ENCODE data around the gene OLFM1.

The OLFM1 gene

DNA sequence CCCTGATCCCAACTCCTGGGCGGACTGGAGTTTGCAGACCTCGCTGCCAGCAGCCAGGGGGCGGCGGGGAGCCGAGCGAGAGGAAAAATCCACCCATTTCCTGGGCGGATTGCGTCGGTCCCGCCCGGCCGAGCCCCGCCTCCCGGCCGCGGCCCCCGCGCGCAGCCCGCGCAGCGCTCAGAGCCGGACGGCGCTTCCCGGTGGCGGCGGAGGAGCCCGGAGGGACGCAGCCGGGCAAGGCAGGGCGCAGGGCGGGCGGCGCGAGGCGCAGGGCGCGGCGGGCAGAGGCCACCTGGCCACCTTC, at the start of gene OLFM1:
OLFM1 (plus strand) TSS at position 180 of the 304 bp plus-strand sequence. CDS start 322 bp downstream, outside the sequence.
- Histone ChIP-seq H3K4me3 (ENCODE audit: low read depth in 1 of 2, low read length in 2 of 2) (peak within 1 kb of the TSS in 1 of 2 donors; percentile 22), H3K27me3 (ENCODE audit: control insufficient read depth in 1 of 2, insufficient read depth in 2 of 2, low read length in 2 of 2) (peaks cover 20% of the 10 kb centered on the region in 2 donors), H3K9me3 (ENCODE audit: control insufficient read depth in 1 of 2, low read length in 2 of 2) (no peaks in the 10 kb centered on the region), H3K9ac (ENCODE audit: low read depth in 1 of 2, low read length in 2 of 2) (no peak within 1 kb of the TSS), H3K27ac (ENCODE audit: low read depth, low read length) (no peak within 1 kb of the TSS), H3K4me1 (ENCODE audit: control insufficient read depth in 1 of 2, insufficient read depth in 2 of 2, low read length in 2 of 2) (peaks cover 0 to 4% of the 10 kb centered on the region in 2 donors), H3K36me3 (ENCODE audit: control insufficient read depth in 1 of 2, insufficient read depth in 2 of 2, low read length in 2 of 2) (no peaks in the 10 kb centered on the region)

DNA sequence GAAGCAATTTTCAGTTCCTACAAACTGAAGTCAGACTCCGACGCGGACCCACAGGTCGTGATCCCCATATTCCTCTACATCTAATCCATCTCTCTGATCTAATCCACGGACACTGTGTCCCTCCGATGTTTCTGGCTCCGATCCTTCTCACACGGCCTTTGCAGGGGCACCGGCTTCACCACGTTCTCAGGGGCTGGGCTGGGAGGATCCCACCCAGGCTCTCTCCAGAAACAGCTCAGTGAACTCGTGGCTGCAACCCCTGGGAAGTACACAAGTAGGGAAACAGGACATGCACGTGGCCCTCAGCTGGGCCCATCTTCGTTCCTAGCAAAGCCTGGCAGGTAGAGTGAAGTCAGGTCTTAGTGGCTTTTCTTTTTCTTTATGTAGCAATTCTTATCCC, 49.1 kb upstream of the OLFM1 start:
- Histone ChIP-seq H3K27ac (ENCODE audit: low read depth, low read length) (no peak overlapping the region), H3K4me1 (ENCODE audit: control insufficient read depth in 1 of 2, insufficient read depth in 2 of 2, low read length in 2 of 2) (no peaks in the 10 kb centered on the region), H3K27me3 (ENCODE audit: control insufficient read depth in 1 of 2, insufficient read depth in 2 of 2, low read length in 2 of 2) (no peaks in the 10 kb centered on the region), H3K9ac (ENCODE audit: low read depth in 1 of 2, low read length in 2 of 2) (no peak overlapping the region), H3K4me3 (ENCODE audit: low read depth in 1 of 2, low read length in 2 of 2) (no peak overlapping the region), H3K9me3 (ENCODE audit: control insufficient read depth in 1 of 2, low read length in 2 of 2) (no peaks in the 10 kb centered on the region), H3K36me3 (ENCODE audit: control insufficient read depth in 1 of 2, insufficient read depth in 2 of 2, low read length in 2 of 2) (no peaks in the 10 kb centered on the region)

DNA sequence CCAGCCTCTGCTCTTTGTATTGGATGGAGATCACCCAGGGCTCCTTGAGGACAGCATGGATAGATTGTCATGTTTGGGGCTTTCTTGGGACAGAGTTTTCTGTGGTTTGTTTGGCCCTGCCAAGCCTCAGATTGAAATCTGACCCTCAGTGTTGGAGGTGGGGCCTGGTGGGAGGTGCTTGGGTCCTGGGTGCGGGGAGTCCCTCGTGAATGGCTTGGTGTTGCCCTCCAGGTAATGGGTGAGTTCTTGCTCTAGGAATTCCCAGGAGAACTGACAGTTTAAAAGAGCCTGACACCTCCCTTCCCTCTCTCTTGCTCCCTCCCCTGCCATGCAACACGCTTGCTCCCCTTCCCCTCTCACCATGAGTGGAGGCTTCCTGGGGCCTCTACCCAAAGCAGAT, 48.6 kb upstream of the OLFM1 start:
- no peaks in the 10 kb centered on the region for H3K4me1 ChIP-seq (ENCODE audit: control insufficient read depth in 1 of 2, insufficient read depth in 2 of 2, low read length in 2 of 2)
- no peak overlapping the region for H3K4me3 ChIP-seq (ENCODE audit: low read depth in 1 of 2, low read length in 2 of 2)
- no peak overlapping the region for H3K27ac ChIP-seq (ENCODE audit: low read depth, low read length)
- no peak overlapping the region for H3K9ac ChIP-seq (ENCODE audit: low read depth in 1 of 2, low read length in 2 of 2)
- no peaks in the 10 kb centered on the region for H3K36me3 ChIP-seq (ENCODE audit: control insufficient read depth in 1 of 2, insufficient read depth in 2 of 2, low read length in 2 of 2)
- H3K9me3 ChIP-seq (ENCODE audit: control insufficient read depth in 1 of 2, low read length in 2 of 2): no peaks in the 10 kb centered on the region
- H3K27me3 ChIP-seq (ENCODE audit: control insufficient read depth in 1 of 2, insufficient read depth in 2 of 2, low read length in 2 of 2): no peaks in the 10 kb centered on the region

DNA sequence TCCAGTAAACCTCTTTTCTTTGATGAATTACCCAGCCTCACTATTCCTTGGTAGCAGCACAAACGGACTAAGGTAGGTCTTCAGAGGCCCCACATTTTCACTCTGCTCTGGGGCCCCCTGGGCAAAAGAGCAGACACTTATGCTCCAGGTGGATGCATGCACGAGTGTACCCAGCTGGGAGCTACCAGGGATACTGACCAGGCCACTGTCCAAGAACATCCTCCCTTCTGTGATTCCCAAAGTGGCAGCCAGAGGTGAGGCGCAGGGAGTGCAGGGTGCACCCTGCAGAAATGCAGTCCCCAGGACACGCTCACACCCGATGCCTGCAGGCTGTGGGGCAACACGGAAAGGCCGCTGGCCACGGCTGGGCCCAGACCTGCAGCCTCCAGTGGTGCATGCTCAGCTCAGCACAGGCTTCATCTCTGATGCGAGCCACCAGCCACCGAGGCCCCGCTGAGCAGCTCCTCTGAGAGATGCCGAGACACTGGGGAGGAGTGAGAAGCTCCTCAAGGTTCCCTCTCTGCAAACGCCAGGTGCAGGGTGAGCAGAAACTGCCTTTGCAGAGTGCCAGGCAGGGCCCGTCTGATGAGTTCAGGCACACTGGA, 48.1 kb upstream of the OLFM1 start:
- Histone ChIP-seq H3K36me3 (ENCODE audit: control insufficient read depth in 1 of 2, insufficient read depth in 2 of 2, low read length in 2 of 2) (no peaks in the 10 kb centered on the region), H3K27ac (ENCODE audit: low read depth, low read length) (no peak overlapping the region), H3K9me3 (ENCODE audit: control insufficient read depth in 1 of 2, low read length in 2 of 2) (no peaks in the 10 kb centered on the region), H3K4me1 (ENCODE audit: control insufficient read depth in 1 of 2, insufficient read depth in 2 of 2, low read length in 2 of 2) (no peaks in the 10 kb centered on the region), H3K9ac (ENCODE audit: low read depth in 1 of 2, low read length in 2 of 2) (no peak overlapping the region), H3K27me3 (ENCODE audit: control insufficient read depth in 1 of 2, insufficient read depth in 2 of 2, low read length in 2 of 2) (no peaks in the 10 kb centered on the region), H3K4me3 (ENCODE audit: low read depth in 1 of 2, low read length in 2 of 2) (no peak overlapping the region)

DNA sequence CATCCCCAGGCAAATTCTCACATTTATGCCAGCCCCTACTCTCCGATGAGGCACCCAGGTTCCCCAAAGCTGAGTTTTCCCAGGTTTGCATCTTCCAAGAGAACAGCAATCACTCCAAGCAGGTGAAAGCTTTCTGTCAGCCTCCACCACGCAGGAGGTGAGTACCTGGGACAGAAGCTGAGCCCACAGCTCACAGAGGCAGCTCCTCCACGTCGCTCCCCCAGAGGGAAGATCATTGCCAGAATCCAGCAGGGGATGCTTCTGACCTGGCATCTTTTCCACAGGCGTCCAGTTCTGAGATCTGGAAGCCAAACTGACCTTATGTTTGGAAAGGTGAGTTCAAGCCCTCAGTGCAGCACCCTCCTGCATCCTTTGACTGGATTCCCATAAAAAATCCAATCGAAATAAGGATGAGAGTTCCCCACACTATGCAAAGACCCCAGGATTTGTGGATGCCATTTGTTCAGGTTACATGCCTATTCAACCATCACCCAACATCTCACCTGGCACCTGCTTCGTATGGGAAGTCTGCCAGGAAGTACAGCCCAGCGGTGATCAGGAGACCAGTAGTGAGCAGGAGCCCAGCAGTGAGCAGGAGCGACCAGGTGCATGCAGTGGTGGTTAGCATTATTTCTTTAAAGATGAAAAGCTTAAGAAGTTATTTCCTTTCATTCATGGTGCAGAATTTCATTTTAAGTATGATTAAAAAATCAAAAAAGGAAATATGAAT, 47.4 kb upstream of the OLFM1 start:
- Histone ChIP-seq H3K27ac (ENCODE audit: low read depth, low read length) (no peak overlapping the region), H3K4me3 (ENCODE audit: low read depth in 1 of 2, low read length in 2 of 2) (no peak overlapping the region), H3K27me3 (ENCODE audit: control insufficient read depth in 1 of 2, insufficient read depth in 2 of 2, low read length in 2 of 2) (no peaks in the 10 kb centered on the region), H3K9ac (ENCODE audit: low read depth in 1 of 2, low read length in 2 of 2) (no peak overlapping the region), H3K9me3 (ENCODE audit: control insufficient read depth in 1 of 2, low read length in 2 of 2) (no peaks in the 10 kb centered on the region), H3K4me1 (ENCODE audit: control insufficient read depth in 1 of 2, insufficient read depth in 2 of 2, low read length in 2 of 2) (no peaks in the 10 kb centered on the region), H3K36me3 (ENCODE audit: control insufficient read depth in 1 of 2, insufficient read depth in 2 of 2, low read length in 2 of 2) (no peaks in the 10 kb centered on the region)

DNA sequence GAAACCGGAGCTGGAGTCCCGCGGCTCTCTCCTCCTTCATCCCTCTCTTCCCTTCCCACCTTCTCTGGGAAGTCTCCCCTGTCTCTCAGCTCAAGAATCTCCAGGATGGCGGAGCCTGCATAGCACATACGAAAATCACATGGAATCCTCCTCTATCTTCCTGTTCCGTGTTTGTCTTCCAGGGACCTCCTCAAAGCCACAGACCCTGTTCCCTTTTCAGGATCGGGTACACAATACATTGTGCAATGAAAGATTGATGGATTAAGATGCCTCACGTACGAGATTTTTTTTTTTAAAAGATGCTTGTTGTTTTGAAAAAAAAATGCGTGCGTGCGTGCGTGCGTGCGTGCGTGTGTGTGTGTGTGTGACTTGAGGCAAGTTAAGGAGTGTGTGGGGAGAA, 46.6 kb upstream of the OLFM1 start:
- Histone ChIP-seq H3K27me3 (ENCODE audit: control insufficient read depth in 1 of 2, insufficient read depth in 2 of 2, low read length in 2 of 2) (no peaks in the 10 kb centered on the region), H3K9ac (ENCODE audit: low read depth in 1 of 2, low read length in 2 of 2) (no peak overlapping the region), H3K4me3 (ENCODE audit: low read depth in 1 of 2, low read length in 2 of 2) (no peak overlapping the region), H3K4me1 (ENCODE audit: control insufficient read depth in 1 of 2, insufficient read depth in 2 of 2, low read length in 2 of 2) (no peaks in the 10 kb centered on the region), H3K27ac (ENCODE audit: low read depth, low read length) (no peak overlapping the region), H3K36me3 (ENCODE audit: control insufficient read depth in 1 of 2, insufficient read depth in 2 of 2, low read length in 2 of 2) (no peaks in the 10 kb centered on the region), H3K9me3 (ENCODE audit: control insufficient read depth in 1 of 2, low read length in 2 of 2) (no peaks in the 10 kb centered on the region)

DNA sequence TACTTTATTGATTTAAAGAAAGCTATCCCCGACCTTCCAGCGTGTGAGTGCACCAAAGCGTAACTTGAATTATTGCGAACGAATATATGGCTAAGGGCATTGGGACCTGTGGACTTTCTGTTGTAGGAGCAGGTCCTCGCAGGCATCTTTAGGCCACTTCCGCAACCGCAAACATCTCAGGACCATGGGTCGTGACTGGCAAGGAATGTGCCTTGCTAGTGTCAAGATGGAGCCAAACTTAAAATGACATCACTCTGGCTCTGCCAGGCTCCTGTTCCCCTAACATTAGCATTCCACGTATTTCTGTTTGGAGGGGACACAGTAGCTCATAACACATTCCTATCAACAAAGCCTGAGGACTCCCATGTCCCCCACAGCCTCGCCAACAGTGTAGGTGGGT, 44.1 kb upstream of the OLFM1 start:
- H3K9me3 ChIP-seq (ENCODE audit: control insufficient read depth in 1 of 2, low read length in 2 of 2): no peaks in the 10 kb centered on the region
- no peak overlapping the region for H3K27ac ChIP-seq (ENCODE audit: low read depth, low read length)
- H3K36me3 ChIP-seq (ENCODE audit: control insufficient read depth in 1 of 2, insufficient read depth in 2 of 2, low read length in 2 of 2): no peaks in the 10 kb centered on the region
- no peak overlapping the region for H3K9ac ChIP-seq (ENCODE audit: low read depth in 1 of 2, low read length in 2 of 2)
- H3K4me1 ChIP-seq (ENCODE audit: control insufficient read depth in 1 of 2, insufficient read depth in 2 of 2, low read length in 2 of 2): no peaks in the 10 kb centered on the region
- H3K4me3 ChIP-seq (ENCODE audit: low read depth in 1 of 2, low read length in 2 of 2): no peak overlapping the region
- H3K27me3 ChIP-seq (ENCODE audit: control insufficient read depth in 1 of 2, insufficient read depth in 2 of 2, low read length in 2 of 2): peaks cover 0 to 1% of the 10 kb centered on the region in 2 donors

DNA sequence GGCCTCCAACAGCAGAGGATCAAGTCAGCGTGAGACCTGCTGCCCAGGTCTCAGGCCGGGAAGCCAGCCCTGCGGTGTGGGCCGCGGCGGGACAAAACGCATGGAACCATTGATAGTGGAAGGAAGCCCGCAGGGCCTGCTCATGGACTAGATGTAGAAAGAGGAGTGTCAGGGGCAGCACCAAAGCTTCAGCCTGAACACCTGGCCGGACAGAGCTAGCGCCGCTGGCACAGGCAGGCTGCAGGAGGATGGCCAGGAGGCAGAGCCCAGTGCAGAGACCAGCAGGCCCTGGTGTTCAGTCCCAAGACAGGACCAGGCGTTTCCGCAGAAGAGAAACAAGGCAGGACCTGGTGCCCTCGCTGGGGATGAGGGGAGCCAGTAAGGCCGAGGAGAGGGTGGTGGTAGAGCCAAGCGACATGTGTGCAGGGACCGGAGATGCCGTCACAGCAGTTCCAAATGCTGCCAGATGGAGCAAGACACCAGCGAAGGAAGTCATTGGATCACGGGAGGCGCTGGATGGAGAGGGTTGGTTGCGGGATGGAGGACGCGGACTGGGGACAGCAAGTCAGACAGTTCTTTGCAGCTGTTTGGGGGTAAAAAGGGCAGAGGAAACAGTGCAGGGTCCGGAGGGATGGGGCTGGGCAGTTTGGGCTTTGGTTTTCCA, 42.1 kb upstream of the OLFM1 start:
- Histone ChIP-seq H3K9ac (ENCODE audit: low read depth in 1 of 2, low read length in 2 of 2) (no peak overlapping the region), H3K4me1 (ENCODE audit: control insufficient read depth in 1 of 2, insufficient read depth in 2 of 2, low read length in 2 of 2) (no peaks in the 10 kb centered on the region), H3K4me3 (ENCODE audit: low read depth in 1 of 2, low read length in 2 of 2) (no peak overlapping the region), H3K27ac (ENCODE audit: low read depth, low read length) (no peak overlapping the region), H3K9me3 (ENCODE audit: control insufficient read depth in 1 of 2, low read length in 2 of 2) (no peaks in the 10 kb centered on the region), H3K27me3 (ENCODE audit: control insufficient read depth in 1 of 2, insufficient read depth in 2 of 2, low read length in 2 of 2) (peaks cover 0 to 4% of the 10 kb centered on the region in 2 donors), H3K36me3 (ENCODE audit: control insufficient read depth in 1 of 2, insufficient read depth in 2 of 2, low read length in 2 of 2) (no peaks in the 10 kb centered on the region)

DNA sequence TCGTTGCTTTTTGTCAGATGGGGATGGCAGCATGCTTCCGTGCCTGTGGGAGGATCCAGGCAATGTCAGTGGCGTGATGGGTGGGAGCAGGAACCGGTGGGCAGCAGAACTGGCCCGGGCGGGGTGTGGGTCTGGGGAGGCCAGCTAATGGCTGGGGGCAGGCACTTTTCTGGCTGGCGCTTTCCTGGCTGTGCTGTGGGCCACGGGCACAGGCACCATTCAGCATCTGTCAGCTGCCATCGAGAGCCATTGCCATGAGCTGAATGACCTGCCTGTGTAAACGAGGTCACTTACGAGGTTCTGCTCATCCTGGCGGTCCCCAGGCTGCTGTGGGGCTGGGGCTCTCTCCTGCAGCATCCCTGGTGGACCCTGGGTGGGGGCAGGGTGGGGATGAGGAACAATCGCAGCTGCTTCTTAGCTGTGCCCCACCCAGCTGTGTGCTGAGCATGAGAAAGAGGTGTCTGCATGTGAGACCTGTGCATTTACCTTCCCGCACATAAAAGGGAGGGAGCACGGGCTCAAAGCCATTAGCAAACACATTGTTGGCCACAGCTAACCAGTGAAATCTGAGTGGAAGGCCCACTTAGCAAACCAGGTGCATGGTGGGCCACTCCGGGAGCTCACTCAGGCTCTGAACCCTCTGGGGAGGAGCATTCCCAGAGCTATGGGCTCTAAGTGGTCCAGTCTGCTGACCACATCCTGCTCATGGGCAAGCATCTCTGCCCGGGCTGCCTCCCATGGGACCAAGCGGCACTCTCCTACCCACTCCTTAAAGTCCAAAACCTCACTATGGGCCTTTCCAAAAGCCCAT, 41.3 kb upstream of the OLFM1 start:
- Histone ChIP-seq H3K36me3 (ENCODE audit: control insufficient read depth in 1 of 2, insufficient read depth in 2 of 2, low read length in 2 of 2) (no peaks in the 10 kb centered on the region), H3K9ac (ENCODE audit: low read depth in 1 of 2, low read length in 2 of 2) (no peak overlapping the region), H3K4me1 (ENCODE audit: control insufficient read depth in 1 of 2, insufficient read depth in 2 of 2, low read length in 2 of 2) (no peaks in the 10 kb centered on the region), H3K27ac (ENCODE audit: low read depth, low read length) (no peak overlapping the region), H3K4me3 (ENCODE audit: low read depth in 1 of 2, low read length in 2 of 2) (no peak overlapping the region), H3K27me3 (ENCODE audit: control insufficient read depth in 1 of 2, insufficient read depth in 2 of 2, low read length in 2 of 2) (peaks cover 0 to 4% of the 10 kb centered on the region in 2 donors), H3K9me3 (ENCODE audit: control insufficient read depth in 1 of 2, low read length in 2 of 2) (no peaks in the 10 kb centered on the region)
